Measurements from ENCODE around the gene DTD1. TPM values are rescaled to one million over a fixed set of nuclear protein-coding genes. Genes with fewer than 3 reads are reported as not detected.
"Not testable (repeated sequence)": the region's sequence is repeated elsewhere in the genome, so short reads cannot be mapped to it uniquely, and the experiment has no call there.

DTD1 gene
- total RNA-seq, 2 experiments from 2014 or later, result 40.7 to 54.6 TPM

- POLR2A ChIA-PET, result no interaction called here
- ATAC-seq (no peak), DNase-seq (no peak)
- H3K27me3 Mint-ChIP-seq, result no peaks in the 10 kb centered on the region
- no peak overlapping the region for H3K27ac Mint-ChIP-seq
- CTCF ChIA-PET, result interaction anchor here (0.6 kb wide), 1 partner anchor 289 kb away, joined by 3 read pairs; no protein-coding TSS in a partner anchor
- peaks cover 19% of the 10 kb centered on the region for H3K36me3 Mint-ChIP-seq (ENCODE audit: low read depth)
- H3K4me1 Mint-ChIP-seq, result no peaks in the 10 kb centered on the region
- intact Hi-C loops (cut with DNase I, micrococcal nuclease), result no loop called here
- no peak overlapping the region for H3K4me3 Mint-ChIP-seq
- H3K9me3 Mint-ChIP-seq (ENCODE audit: low read depth), result no peaks in the 10 kb centered on the region
These were observed 162.9 kb downstream of the DTD1 start for GRCh38 chr20:18750735-18751134.

GRCh38 chr20:18754030-18754652, 166.3 kb downstream of the DTD1 start:
- peaks cover 12% of the 10 kb centered on the region for H3K36me3 Mint-ChIP-seq (ENCODE audit: low read depth)
- no peak overlapping the region for H3K27ac Mint-ChIP-seq
- H3K4me1 Mint-ChIP-seq, result no peaks in the 10 kb centered on the region
- peaks cover 4% of the 10 kb centered on the region for H3K9me3 Mint-ChIP-seq (ENCODE audit: low read depth)
- CTCF ChIA-PET, result interaction anchor here (0.6 to 0.9 kb wide), 2 partner anchors 51 to 584 kb away, joined by 3 read pairs; no protein-coding TSS in a partner anchor
- intact Hi-C loops (cut with DNase I, micrococcal nuclease), result no loop called here
- POLR2A ChIA-PET, result no interaction called here
- H3K27me3 Mint-ChIP-seq, result no peaks in the 10 kb centered on the region
- DNase-seq (no peak), ATAC-seq (no peak)
- no peak overlapping the region for H3K4me3 Mint-ChIP-seq

GRCh38 chr20:18754653-18755045, 166.8 kb downstream of the DTD1 start:
- POLR2A ChIA-PET, result no interaction called here
- H3K4me1 Mint-ChIP-seq, result no peaks in the 10 kb centered on the region
- H3K9me3 Mint-ChIP-seq (ENCODE audit: low read depth), result peaks cover 4% of the 10 kb centered on the region
- intact Hi-C loops (cut with DNase I, micrococcal nuclease), result no loop called here
- DNase-seq, result no peak
- CTCF ChIA-PET, result interaction anchor here (0.9 kb wide), 1 partner anchor 51 kb away, joined by 3 read pairs; no protein-coding TSS in a partner anchor
- no peaks in the 10 kb centered on the region for H3K27me3 Mint-ChIP-seq
- H3K36me3 Mint-ChIP-seq (ENCODE audit: low read depth), result peaks cover 13% of the 10 kb centered on the region
- no peak overlapping the region for H3K27ac Mint-ChIP-seq
- ATAC-seq, result no peak
- H3K4me3 Mint-ChIP-seq, result no peak overlapping the region

GRCh38 chr20:18760852-18761251, 173.0 kb downstream of the DTD1 start:
- Mint-ChIP-seq H3K9me3 (ENCODE audit: low read depth) (peaks cover 12% of the 10 kb centered on the region), H3K36me3 (ENCODE audit: low read depth) (peaks cover 21% of the 10 kb centered on the region)
- H3K4me1 Mint-ChIP-seq; POLR2A ChIA-PET; H3K27ac Mint-ChIP-seq; DNase-seq; ATAC-seq; intact Hi-C loops (cut with DNase I, micrococcal nuclease); H3K27me3 Mint-ChIP-seq; CTCF ChIA-PET; H3K4me3 Mint-ChIP-seq: not testable (repeated sequence)

GRCh38 chr20:18767676-18768075, 179.8 kb downstream of the DTD1 start:
- Mint-ChIP-seq H3K9me3 (ENCODE audit: low read depth) (no peaks in the 10 kb centered on the region), H3K27ac (no peak overlapping the region), H3K4me3 (no peak overlapping the region), H3K27me3 (peaks cover 4% of the 10 kb centered on the region), H3K36me3 (ENCODE audit: low read depth) (peaks cover 13% of the 10 kb centered on the region), H3K4me1 (no peaks in the 10 kb centered on the region)
- POLR2A ChIA-PET, result no interaction called here
- ATAC-seq (no peak), DNase-seq (no peak)
- intact Hi-C loops (cut with DNase I, micrococcal nuclease), result no loop called here
- CTCF ChIA-PET, result interaction anchor here (0.8 kb wide), 1 partner anchor 771 kb away, joined by 3 read pairs; no protein-coding TSS in a partner anchor

- Mint-ChIP-seq H3K9me3 (ENCODE audit: low read depth) (no peaks in the 10 kb centered on the region), H3K4me3 (no peak overlapping the region), H3K27me3 (peaks cover 10% of the 10 kb centered on the region), H3K27ac (no peak overlapping the region), H3K36me3 (ENCODE audit: low read depth) (no peaks in the 10 kb centered on the region), H3K4me1 (no peaks in the 10 kb centered on the region)
- ATAC-seq, result no peak
- no peak for DNase-seq
- ChIA-PET CTCF (interaction anchor here (0.6 to 0.9 kb wide), 2 partner anchors 11 to 24 kb away, joined by 3 to 6 read pairs; no protein-coding TSS in a partner anchor), POLR2A (interaction anchor here (0.7 kb wide), 1 partner anchor 22 kb away, joined by 4 read pairs; no protein-coding TSS in a partner anchor)
- intact Hi-C loops (cut with DNase I, micrococcal nuclease), result no loop called here
These were observed 185.7 kb downstream of the DTD1 start for GRCh38 chr20:18773566-18773965.

- Mint-ChIP-seq H3K9me3 (ENCODE audit: low read depth) (no peaks in the 10 kb centered on the region), H3K4me3 (no peak overlapping the region), H3K27me3 (peaks cover 10% of the 10 kb centered on the region), H3K36me3 (ENCODE audit: low read depth) (no peaks in the 10 kb centered on the region), H3K27ac (no peak overlapping the region), H3K4me1 (no peaks in the 10 kb centered on the region)
- CTCF ChIA-PET, result interaction anchor here (0.6 to 0.9 kb wide), 3 partner anchors 10 to 34 kb away, joined by 3 to 6 read pairs (median 3); no protein-coding TSS in a partner anchor
- DNase-seq (no peak), ATAC-seq (no peak)
- POLR2A ChIA-PET, result no interaction called here
- intact Hi-C loops (cut with DNase I, micrococcal nuclease), result no loop called here
These were observed 186.4 kb downstream of the DTD1 start for GRCh38 chr20:18774207-18774606.

- no peaks in the 10 kb centered on the region for H3K36me3 Mint-ChIP-seq (ENCODE audit: low read depth)
- ChIA-PET POLR2A (no interaction called here), CTCF (no interaction called here)
- H3K27ac Mint-ChIP-seq, result no peak overlapping the region
- intact Hi-C loops (cut with DNase I, micrococcal nuclease), result no loop called here
- ATAC-seq (no peak), DNase-seq (no peak)
- no peaks in the 10 kb centered on the region for H3K4me1 Mint-ChIP-seq
- no peak overlapping the region for H3K4me3 Mint-ChIP-seq
- H3K9me3 Mint-ChIP-seq (ENCODE audit: low read depth), result no peaks in the 10 kb centered on the region
- H3K27me3 Mint-ChIP-seq, result peaks cover 10% of the 10 kb centered on the region
These were observed 187.8 kb downstream of the DTD1 start for GRCh38 chr20:18775633-18776032.

- DNase-seq, result no peak
- no peak for ATAC-seq
- no peak overlapping the region for H3K27ac Mint-ChIP-seq
- H3K9me3 Mint-ChIP-seq (ENCODE audit: low read depth), result no peaks in the 10 kb centered on the region
- no peak overlapping the region for H3K4me3 Mint-ChIP-seq
- peaks cover 2% of the 10 kb centered on the region for H3K27me3 Mint-ChIP-seq
- ChIA-PET POLR2A (no interaction called here), CTCF (no interaction called here)
- no peaks in the 10 kb centered on the region for H3K36me3 Mint-ChIP-seq (ENCODE audit: low read depth)
- H3K4me1 Mint-ChIP-seq, result no peaks in the 10 kb centered on the region
- intact Hi-C loops (cut with DNase I, micrococcal nuclease), result no loop called here
These were observed 191.0 kb downstream of the DTD1 start for GRCh38 chr20:18778690-18779392.

GRCh38 chr20:18780385-18781130, 192.7 kb downstream of the DTD1 start:
- ChIA-PET POLR2A (no interaction called here), CTCF (interaction anchor here (0.6 kb wide), 1 partner anchor 1645 kb away, joined by 3 read pairs; no protein-coding TSS in a partner anchor)
- Mint-ChIP-seq H3K9me3 (ENCODE audit: low read depth) (no peaks in the 10 kb centered on the region), H3K27me3 (peaks cover 6% of the 10 kb centered on the region), H3K4me1 (no peaks in the 10 kb centered on the region), H3K36me3 (ENCODE audit: low read depth) (no peaks in the 10 kb centered on the region), H3K27ac (no peak overlapping the region), H3K4me3 (no peak overlapping the region)
- DNase-seq (no peak), ATAC-seq (no peak)
- intact Hi-C loops (cut with DNase I, micrococcal nuclease), result no loop called here

GRCh38 chr20:18781509-18781908, 193.7 kb downstream of the DTD1 start:
- ChIA-PET POLR2A (no interaction called here), CTCF (no interaction called here)
- ATAC-seq, result no peak
- Mint-ChIP-seq H3K4me3 (no peak overlapping the region), H3K27me3 (peaks cover 6% of the 10 kb centered on the region), H3K36me3 (ENCODE audit: low read depth) (no peaks in the 10 kb centered on the region), H3K4me1 (no peaks in the 10 kb centered on the region), H3K9me3 (ENCODE audit: low read depth) (no peaks in the 10 kb centered on the region), H3K27ac (no peak overlapping the region)
- intact Hi-C loops (cut with DNase I, micrococcal nuclease), result no loop called here
- no peak for DNase-seq

All from activated CD4-positive, alpha-beta T cell treated with anti-CD3 and anti-CD28 coated beads for 36 hours (primary cell).